Measurements from ENCODE around the gene KCNJ6.

Gene KCNJ6

GRCh38 chr21:37749132-37749531, 167.1 kb downstream of the KCNJ6 start:
- no peak for TF ChIP-seq CTCF (IDR thresholded peaks at IDR 0.05)
- no peak overlapping the region for H3K4me3 ChIP-seq (ENCODE audit: low read depth in 1 of 2, low read length in 1 of 2)
- H3K9me3 ChIP-seq: no peaks in the 10 kb centered on the region
- no peaks in the 10 kb centered on the region for H3K4me1 ChIP-seq (ENCODE audit: control insufficient read depth in 1 of 2, insufficient read depth in 1 of 2, low read depth in 1 of 2, low read length in 1 of 2)
- no peaks in the 10 kb centered on the region for H3K36me3 ChIP-seq
- peaks cover 44% of the 10 kb centered on the region for H3K27me3 ChIP-seq
- H3K27ac ChIP-seq: no peak overlapping the region

GRCh38 chr21:37748351-37748750, 167.9 kb downstream of the KCNJ6 start:
- no peaks in the 10 kb centered on the region for H3K9me3 ChIP-seq
- H3K4me3 ChIP-seq (ENCODE audit: low read depth in 1 of 2, low read length in 1 of 2): no peak overlapping the region
- no peaks in the 10 kb centered on the region for H3K4me1 ChIP-seq (ENCODE audit: control insufficient read depth in 1 of 2, insufficient read depth in 1 of 2, low read depth in 1 of 2, low read length in 1 of 2)
- no peak overlapping the region for H3K27ac ChIP-seq
- TF ChIP-seq CTCF (IDR thresholded peaks at IDR 0.05): no peak
- H3K36me3 ChIP-seq: no peaks in the 10 kb centered on the region
- peaks cover 36% of the 10 kb centered on the region for H3K27me3 ChIP-seq

- no peak overlapping the region for H3K4me3 ChIP-seq (ENCODE audit: low read depth in 1 of 2, low read length in 1 of 2)
- no peaks in the 10 kb centered on the region for H3K36me3 ChIP-seq
- no peak overlapping the region for H3K27ac ChIP-seq
- H3K9me3 ChIP-seq: no peaks in the 10 kb centered on the region
- no peak for TF ChIP-seq CTCF (IDR thresholded peaks at IDR 0.05)
- no peaks in the 10 kb centered on the region for H3K4me1 ChIP-seq (ENCODE audit: control insufficient read depth in 1 of 2, insufficient read depth in 1 of 2, low read depth in 1 of 2, low read length in 1 of 2)
- peaks cover 24% of the 10 kb centered on the region for H3K27me3 ChIP-seq
Observed at GRCh38 chr21:37746849-37747248, 169.4 kb downstream of the KCNJ6 start.

GRCh38 chr21:37744551-37744950, 171.7 kb downstream of the KCNJ6 start:
- Histone ChIP-seq H3K36me3 (no peaks in the 10 kb centered on the region), H3K27ac (no peak overlapping the region), H3K4me3 (ENCODE audit: low read depth in 1 of 2, low read length in 1 of 2) (no peak overlapping the region), H3K9me3 (no peaks in the 10 kb centered on the region), H3K4me1 (ENCODE audit: control insufficient read depth in 1 of 2, insufficient read depth in 1 of 2, low read depth in 1 of 2, low read length in 1 of 2) (no peaks in the 10 kb centered on the region), H3K27me3 (peaks cover 21% of the 10 kb centered on the region)
- no peak for TF ChIP-seq CTCF (IDR thresholded peaks at IDR 0.05)

- H3K4me1 ChIP-seq (ENCODE audit: control insufficient read depth in 1 of 2, insufficient read depth in 1 of 2, low read depth in 1 of 2, low read length in 1 of 2): no peaks in the 10 kb centered on the region
- no peak for TF ChIP-seq CTCF (IDR thresholded peaks at IDR 0.05)
- no peak overlapping the region for H3K4me3 ChIP-seq (ENCODE audit: low read depth in 1 of 2, low read length in 1 of 2)
- H3K9me3 ChIP-seq: no peaks in the 10 kb centered on the region
- no peak overlapping the region for H3K27ac ChIP-seq
- peaks cover 30% of the 10 kb centered on the region for H3K27me3 ChIP-seq
- no peaks in the 10 kb centered on the region for H3K36me3 ChIP-seq
Observed at GRCh38 chr21:37742532-37742931, 173.7 kb downstream of the KCNJ6 start.

- no peak overlapping the region for H3K4me3 ChIP-seq (ENCODE audit: low read depth in 1 of 2, low read length in 1 of 2)
- peaks cover 30% of the 10 kb centered on the region for H3K27me3 ChIP-seq
- no peaks in the 10 kb centered on the region for H3K9me3 ChIP-seq
- H3K36me3 ChIP-seq: no peaks in the 10 kb centered on the region
- H3K27ac ChIP-seq: no peak overlapping the region
- H3K4me1 ChIP-seq (ENCODE audit: control insufficient read depth in 1 of 2, insufficient read depth in 1 of 2, low read depth in 1 of 2, low read length in 1 of 2): no peaks in the 10 kb centered on the region
- TF ChIP-seq CTCF (IDR thresholded peaks at IDR 0.05): no peak
Observed at GRCh38 chr21:37742115-37742514, 174.1 kb downstream of the KCNJ6 start.
